K562 (cell line): ENCODE measurements around the gene PLIN5. TPM values are rescaled to one million over a fixed set of nuclear protein-coding genes. Genes with fewer than 3 reads are reported as not detected.

Source experiments
- ELF4 ChIP-seq: fragments of 450-650 bp; formaldehyde crosslinking; IDR thresholded peaks from 2 replicates; pipeline ENCODE4 v1.4.0; 2022; ENCODE audit warnings: missing genetic modification characterization
- FOXP4 ChIP-seq: sonication (generic); formaldehyde crosslinking; IDR thresholded peaks from 2 replicates; pipeline ENCODE4 v1.8.0; 2022; ENCODE audit warnings: mild to moderate bottlenecking, missing genetic modification reagents, borderline replicate concordance
- GTF3C2 ChIP-seq: IDR thresholded peaks from 3 replicates; pipeline ENCODE4 v1.6.1; 2011; ENCODE audit warnings: borderline replicate concordance, mild to moderate bottlenecking, moderate library complexity; ENCODE audit not compliant: insufficient read length; ENCODE audit errors: extremely low read depth
- HNRNPLL ChIP-seq: fragments of 200-400 bp; formaldehyde crosslinking; IDR thresholded peaks from 2 replicates; pipeline ENCODE4 v1.6.1; 2017; ENCODE audit warnings: low read length, low read depth, mild to moderate bottlenecking; ENCODE audit not compliant: poor library complexity, severe bottlenecking
- PRDM10 ChIP-seq: fragments of 450-650 bp; IDR thresholded peaks from 2 replicates; pipeline ENCODE4 v1.6.1; 2018; ENCODE audit not compliant: partially characterized antibody
- PTBP1 ChIP-seq: fragments of 200-400 bp; formaldehyde crosslinking; IDR thresholded peaks from 2 replicates; pipeline ENCODE4 v1.6.1; 2017; ENCODE audit warnings: low read depth, low read length
- RBFOX2 ChIP-seq: fragments of 200-400 bp; formaldehyde crosslinking; IDR thresholded peaks from 2 replicates; pipeline ENCODE4 v1.6.1; 2017; ENCODE audit warnings: low read depth, mild to moderate bottlenecking, low read length, moderate library complexity
- RBM34 ChIP-seq: fragments of 200-400 bp; formaldehyde crosslinking; IDR thresholded peaks from 2 replicates; pipeline ENCODE4 v1.6.1; 2018; ENCODE audit warnings: low read length, borderline replicate concordance; ENCODE audit not compliant: insufficient read depth
- ZBTB49 ChIP-seq: sonication (generic); formaldehyde crosslinking; IDR thresholded peaks from 2 replicates; pipeline ENCODE4 v1.8.0; 2022; ENCODE audit warnings: missing genetic modification reagents, mild to moderate bottlenecking, borderline replicate concordance
- ZFP91 ChIP-seq: sonication (generic); formaldehyde crosslinking; IDR thresholded peaks from 2 replicates; pipeline ENCODE4 v1.8.0; 2022; ENCODE audit warnings: mild to moderate bottlenecking, missing genetic modification reagents
- ZFPM2 ChIP-seq: fragments of 250-450 bp; sonication (Bioruptor Pico); IDR thresholded peaks from 2 replicates; pipeline ENCODE4 v1.5.1; 2022; ENCODE audit warnings: mild to moderate bottlenecking
- ZNF3 ChIP-seq: fragments of 250-450 bp; sonication (Bioruptor Pico); IDR thresholded peaks from 2 replicates; pipeline ENCODE4 v1.5.0; 2021; ENCODE audit warnings: mild to moderate bottlenecking, moderate library complexity
- polyA plus RNA-seq, 8 experiments: library from polyadenylated mRNA; depleted of rRNA in 4 of 8; stranded (reverse) in 5 of 8; unstranded in 3 of 8; fragments of >200 nt; fragmentation: Nextera tagmentation in 2 of 8; fragmentation: Illumina TruSeq in 1 of 8; extraction: Ambion mirVana in 2 of 8; extraction: Trizol in 1 of 8; gene quantifications; 2 replicates each; pipeline versions ENCODE4 v1.2.1 to v1.2.3, GENCODE V29; 2011 to 2014; ENCODE audit warnings: inconsistent platforms in 1 of 8, missing spikeins in 1 of 8
- total RNA-seq, 7 experiments: library from RNA; depleted of rRNA in 6 of 7; stranded (reverse); fragments of >200 nt in 6 of 7; fragmentation: Illumina TruSeq in 2 of 7; extraction: Trizol in 2 of 7; gene quantifications; 2 replicates each; pipeline versions ENCODE4 v1.2.1 to v1.2.3, GENCODE V29; 2011 to 2021; ENCODE audit warnings: low replicate concordance in 1 of 7

The PLIN5 gene
- total and polyA plus RNA-seq, 9 of the 15 experiments (the other 6 are each of a cell fraction or from before 2014, with no cell fraction given): 0.04 to 1.3 (median 0.50) TPM

- TF ChIP-seq ZBTB49 (CRISPR knock-in tag): no peak
- no peak for TF ChIP-seq GTF3C2
- TF ChIP-seq ZNF3: no peak
- TF ChIP-seq PTBP1: peak; percentile 97
- TF ChIP-seq ELF4 (CRISPR knock-in tag): no peak
- no peak for TF ChIP-seq ZFPM2 (CRISPR knock-in tag)
- TF ChIP-seq HNRNPLL: no peak
- TF ChIP-seq RBM34: no peak
- no peak for TF ChIP-seq RBFOX2
- no peak for TF ChIP-seq FOXP4 (CRISPR knock-in tag)
- no peak for TF ChIP-seq ZFP91
- TF ChIP-seq PRDM10: no peak
Measured at GRCh38 chr19:4576016-4576933, 41.3 kb upstream of the PLIN5 start (continued).
